Brain microvascular endothelial cell (primary cell): ENCODE results near the gene TOGARAM1.

Experiments
- DNase-seq: peaks from one replicate; pipeline ENCODE4 v3.0.0-alpha.2; 2020
- H3K27ac ChIP-seq: fragments of 250-450 bp; sonication (Bioruptor Pico); 2 replicates; pipeline ENCODE4 v1.5.1; 2020; ENCODE audit warnings: mild to moderate bottlenecking, moderate library complexity
- H3K27me3 ChIP-seq: fragments of 250-450 bp; sonication (Bioruptor Pico); replicated peaks from 2 replicates; pipeline ENCODE4 v1.5.1; 2020; ENCODE audit warnings: mild to moderate bottlenecking
- H3K36me3 ChIP-seq: fragments of 250-450 bp; sonication (Bioruptor Pico); replicated peaks from 2 replicates; pipeline ENCODE4 v1.5.1; 2020; ENCODE audit warnings: mild to moderate bottlenecking
- H3K4me3 ChIP-seq: 2 replicates; pipeline ENCODE4 v1.5.1; 2011; ENCODE audit warnings: low read depth, mild to moderate bottlenecking, control low read depth, low read length, moderate library complexity
- in situ Hi-C: cut with HindIII; loops from 2 replicates; pipeline ENCODE4 v1.10.0; 2017; ENCODE audit warnings: low sequenced_read_pairs, low pct_ligation_motif_present
- TF ChIP-seq, protein P1 (sequence below): IDR thresholded peaks from 2 replicates; pipeline ENCODE4 v1.5.1; 2011; ENCODE audit warnings: low read depth, mild to moderate bottlenecking, moderate library complexity, low read length, control low read depth, inconsistent platforms; ENCODE audit errors: missing control alignments

TOGARAM1 gene

GRCh38 chr14:45095143-45095542 is 133.2 kb downstream of the TOGARAM1 start:
- in situ Hi-C loops, result no loop called here
- DNase-seq, result no peak
- Histone ChIP-seq H3K36me3 (peaks cover 26% of the 10 kb centered on the region), H3K4me3 (no peak overlapping the region), H3K27me3 (no peaks in the 10 kb centered on the region), H3K27ac (no peak overlapping the region)
- TF ChIP-seq, protein P1, sequence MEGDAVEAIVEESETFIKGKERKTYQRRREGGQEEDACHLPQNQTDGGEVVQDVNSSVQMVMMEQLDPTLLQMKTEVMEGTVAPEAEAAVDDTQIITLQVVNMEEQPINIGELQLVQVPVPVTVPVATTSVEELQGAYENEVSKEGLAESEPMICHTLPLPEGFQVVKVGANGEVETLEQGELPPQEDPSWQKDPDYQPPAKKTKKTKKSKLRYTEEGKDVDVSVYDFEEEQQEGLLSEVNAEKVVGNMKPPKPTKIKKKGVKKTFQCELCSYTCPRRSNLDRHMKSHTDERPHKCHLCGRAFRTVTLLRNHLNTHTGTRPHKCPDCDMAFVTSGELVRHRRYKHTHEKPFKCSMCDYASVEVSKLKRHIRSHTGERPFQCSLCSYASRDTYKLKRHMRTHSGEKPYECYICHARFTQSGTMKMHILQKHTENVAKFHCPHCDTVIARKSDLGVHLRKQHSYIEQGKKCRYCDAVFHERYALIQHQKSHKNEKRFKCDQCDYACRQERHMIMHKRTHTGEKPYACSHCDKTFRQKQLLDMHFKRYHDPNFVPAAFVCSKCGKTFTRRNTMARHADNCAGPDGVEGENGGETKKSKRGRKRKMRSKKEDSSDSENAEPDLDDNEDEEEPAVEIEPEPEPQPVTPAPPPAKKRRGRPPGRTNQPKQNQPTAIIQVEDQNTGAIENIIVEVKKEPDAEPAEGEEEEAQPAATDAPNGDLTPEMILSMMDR, result no peak

DNA sequence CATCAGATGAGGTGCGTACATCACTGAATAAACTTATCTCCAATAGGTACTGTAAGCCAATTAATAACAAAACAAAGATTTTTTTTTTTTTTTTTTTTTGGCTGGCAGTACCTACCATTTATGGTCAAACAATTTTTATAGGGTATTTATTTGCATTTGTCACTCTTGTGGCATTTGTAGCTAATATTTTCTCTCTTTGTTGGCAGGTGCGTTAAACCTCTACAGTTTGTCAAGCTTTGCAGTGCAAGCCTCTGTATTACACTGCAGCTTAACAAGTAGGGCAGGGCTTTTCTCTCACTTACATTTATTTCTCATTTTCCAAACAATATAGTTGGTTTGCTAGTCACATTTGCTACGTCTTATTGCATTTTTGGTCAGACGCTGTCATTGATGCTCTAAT is 134.2 kb downstream of the TOGARAM1 start:
- no peak overlapping the region for H3K27ac ChIP-seq
- TF ChIP-seq, protein P1, result no peak
- no peaks in the 10 kb centered on the region for H3K27me3 ChIP-seq
- in situ Hi-C loops, result no loop called here
- DNase-seq, result no peak
- peaks cover 30% of the 10 kb centered on the region for H3K36me3 ChIP-seq
- no peak overlapping the region for H3K4me3 ChIP-seq

- TF ChIP-seq, protein P1, result no peak
- Histone ChIP-seq H3K27me3 (no peaks in the 10 kb centered on the region), H3K4me3 (no peak overlapping the region), H3K27ac (no peak overlapping the region), H3K36me3 (peaks cover 37% of the 10 kb centered on the region)
- in situ Hi-C loops, result no loop called here
- no peak for DNase-seq
Observed at GRCh38 chr14:45103806-45104205, 141.8 kb downstream of the TOGARAM1 start.

DNA sequence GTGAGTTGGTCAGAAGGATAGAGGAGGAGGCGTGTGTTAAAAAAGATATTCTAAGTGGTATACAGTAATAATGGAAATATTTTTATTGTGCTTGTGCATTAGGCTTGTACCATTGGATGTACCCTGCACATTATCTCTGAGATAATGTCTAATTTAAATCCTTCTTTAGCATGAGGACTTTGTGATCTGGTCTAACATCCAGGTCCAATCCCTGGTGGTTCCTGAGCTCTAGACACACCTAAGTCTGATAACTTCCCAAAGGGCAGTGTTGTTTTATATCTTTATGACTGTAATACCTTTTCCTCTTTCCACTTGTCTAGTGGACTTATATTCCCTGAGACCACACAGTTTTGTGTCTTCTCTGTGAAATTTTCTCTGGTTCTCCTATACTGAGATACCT is 142.6 kb downstream of the TOGARAM1 start:
- Histone ChIP-seq H3K4me3 (no peak overlapping the region), H3K27me3 (no peaks in the 10 kb centered on the region), H3K27ac (no peak overlapping the region), H3K36me3 (peaks cover 41% of the 10 kb centered on the region)
- in situ Hi-C loops, result no loop called here
- DNase-seq, result no peak
- TF ChIP-seq, protein P1, result no peak

DNA sequence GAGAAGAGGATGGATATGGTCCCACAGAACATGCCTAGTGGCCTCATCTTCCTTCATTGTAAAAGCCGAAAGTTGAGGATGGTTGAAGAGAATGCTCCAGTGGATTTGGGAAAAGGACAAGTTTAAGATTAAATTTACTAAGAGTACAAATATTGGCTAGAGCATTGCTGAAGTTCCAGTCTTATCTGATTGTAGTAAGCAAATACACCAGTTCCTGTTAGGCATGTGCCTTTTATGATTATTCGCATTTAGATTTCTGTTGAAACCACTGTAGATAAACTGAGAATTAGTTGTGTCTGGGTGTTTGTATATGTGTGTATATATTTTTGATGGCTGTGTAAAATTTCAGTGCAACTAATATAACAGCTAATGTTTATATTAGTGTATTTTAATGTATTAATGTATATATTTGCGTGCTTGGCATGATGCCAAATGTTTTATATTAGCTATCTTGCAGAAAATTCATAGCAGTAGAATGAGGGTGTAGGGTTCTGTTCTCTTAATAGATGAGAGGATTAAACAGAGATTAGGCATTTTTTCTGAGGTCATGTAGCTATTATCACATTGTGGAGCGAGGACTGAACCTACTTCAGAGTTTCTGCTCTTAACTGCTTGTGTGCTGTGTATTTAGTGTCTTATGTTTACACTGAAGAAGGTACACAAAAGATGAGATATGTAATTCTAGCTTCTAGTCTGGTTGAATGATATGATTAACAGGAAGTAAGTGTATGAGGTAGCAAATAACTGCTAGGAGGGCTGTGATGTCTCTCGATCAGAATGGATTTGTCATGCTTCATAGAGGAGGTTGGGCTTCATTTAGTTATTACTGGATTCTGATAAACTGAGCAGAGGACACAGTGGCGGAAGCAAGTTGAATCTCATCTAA is 151.1 kb downstream of the TOGARAM1 start:
- no peaks in the 10 kb centered on the region for H3K27me3 ChIP-seq
- TF ChIP-seq, protein P1, result no peak
- peak overlapping the region; percentile 44 for H3K27ac ChIP-seq
- in situ Hi-C loops, result no loop called here
- peaks cover 45% of the 10 kb centered on the region for H3K36me3 ChIP-seq
- peak; percentile 47 for DNase-seq
- H3K4me3 ChIP-seq, result no peak overlapping the region
